ENCODE data around the gene MDP1.

Gene MDP1

DNA sequence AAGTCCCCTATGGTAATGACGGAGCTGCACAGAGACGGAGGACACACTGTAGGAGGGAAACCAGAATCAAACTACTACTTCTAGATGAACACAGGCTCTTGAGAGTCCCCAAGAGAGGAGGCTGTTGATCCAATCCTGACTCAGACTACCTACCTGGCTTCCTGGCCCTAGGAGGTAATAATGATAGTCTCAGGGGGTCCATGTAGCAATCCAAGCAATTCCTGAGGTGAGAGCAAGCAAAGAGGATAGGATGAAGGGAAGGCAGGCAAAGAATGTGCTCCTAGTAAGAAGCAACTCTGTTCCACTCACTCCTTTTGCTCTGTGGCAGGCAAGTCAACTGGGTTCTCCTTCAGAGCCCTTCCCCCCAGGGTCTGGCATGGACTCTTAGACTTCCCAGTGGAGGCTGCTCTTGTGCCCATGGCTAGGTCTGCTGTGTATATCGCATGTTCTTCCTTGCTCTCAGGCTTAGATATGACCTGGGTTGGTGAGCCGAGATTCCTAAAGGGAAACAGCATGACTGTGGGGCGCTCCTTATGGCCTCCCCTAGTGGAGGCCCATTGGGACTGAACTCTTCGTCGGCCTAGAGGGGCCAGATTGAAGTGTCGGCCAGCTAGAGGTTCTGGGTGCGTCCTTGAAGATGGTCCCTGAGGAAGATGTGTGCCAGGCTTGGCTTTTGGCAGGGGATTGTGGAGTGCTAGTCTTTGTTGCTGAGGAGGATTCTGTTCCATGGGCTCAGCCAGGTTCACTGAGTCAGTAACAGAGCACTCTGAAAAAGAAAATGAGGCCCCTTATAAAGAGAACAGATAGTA lies 24.4 kb upstream of the MDP1 start:
- no peaks in the 10 kb centered on the region for H3K27me3 Mint-ChIP-seq
- no peaks in the 10 kb centered on the region for H3K9me3 Mint-ChIP-seq
- ATAC-seq (replicated peaks) = no peak
- peaks cover 53 to 54% of the 10 kb centered on the region in 2 donors for H3K36me3 Mint-ChIP-seq
- H3K4me1 Mint-ChIP-seq = peaks cover 61 to 75% of the 10 kb centered on the region in 2 donors
- H3K27ac Mint-ChIP-seq = peak overlapping the region; percentile 71
- no peak for DNase-seq
- H3K4me3 Mint-ChIP-seq = peak overlapping the region; percentile 25 to 99

DNA sequence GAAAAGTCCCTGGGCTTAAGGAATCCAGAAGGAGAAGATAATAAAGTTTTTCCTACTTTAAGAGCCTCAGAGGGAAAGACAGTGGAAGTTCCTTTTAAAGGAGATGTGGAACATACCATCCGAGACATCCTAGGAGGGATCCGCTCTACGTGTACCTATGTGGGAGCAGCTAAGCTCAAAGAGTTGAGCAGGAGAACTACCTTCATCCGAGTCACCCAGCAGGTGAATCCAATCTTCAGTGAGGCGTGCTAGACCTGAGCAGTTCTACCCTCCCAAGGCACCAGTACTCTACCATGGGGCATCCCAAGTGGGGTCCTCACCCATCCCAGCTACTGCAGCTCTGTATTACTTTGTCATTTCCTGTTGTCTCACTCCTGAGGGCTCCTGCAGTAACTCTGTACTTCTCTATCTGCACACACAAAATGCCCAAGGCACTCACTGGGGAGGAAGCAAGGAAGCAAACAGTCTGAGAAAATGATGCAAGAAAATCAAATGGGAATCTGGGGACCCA lies 22.7 kb upstream of the MDP1 start:
- H3K4me3 Mint-ChIP-seq = no peak overlapping the region
- no peaks in the 10 kb centered on the region for H3K27me3 Mint-ChIP-seq
- no peaks in the 10 kb centered on the region for H3K9me3 Mint-ChIP-seq
- ATAC-seq (replicated peaks) (no peak), DNase-seq (no peak)
- peaks cover 53 to 63% of the 10 kb centered on the region in 2 donors for H3K36me3 Mint-ChIP-seq
- H3K4me1 Mint-ChIP-seq = peaks cover 63 to 77% of the 10 kb centered on the region in 2 donors
- H3K27ac Mint-ChIP-seq = peak overlapping the region; percentile 82

DNA sequence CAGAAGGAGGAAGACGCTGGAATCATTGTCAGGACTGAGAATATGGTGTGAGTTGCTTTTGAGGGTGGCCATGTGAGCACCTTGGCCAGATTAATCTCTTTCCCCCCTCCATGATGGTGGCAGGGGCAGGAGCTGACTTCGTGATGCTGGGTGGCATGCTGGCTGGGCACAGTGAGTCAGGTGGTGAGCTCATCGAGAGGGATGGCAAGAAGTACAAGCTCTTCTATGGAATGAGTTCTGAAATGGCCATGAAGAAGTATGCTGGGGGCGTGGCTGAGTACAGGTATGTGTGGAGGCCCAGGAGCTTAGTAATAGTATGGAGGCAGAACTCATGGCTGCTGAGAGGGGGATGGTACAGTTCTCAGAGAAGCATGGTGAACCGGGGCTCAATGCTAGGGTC lies 22.3 kb upstream of the MDP1 start:
- ATAC-seq (replicated peaks) (no peak), DNase-seq (no peak)
- H3K36me3 Mint-ChIP-seq = peaks cover 53 to 63% of the 10 kb centered on the region in 2 donors
- peaks cover 62 to 76% of the 10 kb centered on the region in 2 donors for H3K4me1 Mint-ChIP-seq
- no peaks in the 10 kb centered on the region for H3K27me3 Mint-ChIP-seq
- H3K27ac Mint-ChIP-seq = peak overlapping the region; percentile 43
- H3K9me3 Mint-ChIP-seq = no peaks in the 10 kb centered on the region
- H3K4me3 Mint-ChIP-seq = no peak overlapping the region

DNA sequence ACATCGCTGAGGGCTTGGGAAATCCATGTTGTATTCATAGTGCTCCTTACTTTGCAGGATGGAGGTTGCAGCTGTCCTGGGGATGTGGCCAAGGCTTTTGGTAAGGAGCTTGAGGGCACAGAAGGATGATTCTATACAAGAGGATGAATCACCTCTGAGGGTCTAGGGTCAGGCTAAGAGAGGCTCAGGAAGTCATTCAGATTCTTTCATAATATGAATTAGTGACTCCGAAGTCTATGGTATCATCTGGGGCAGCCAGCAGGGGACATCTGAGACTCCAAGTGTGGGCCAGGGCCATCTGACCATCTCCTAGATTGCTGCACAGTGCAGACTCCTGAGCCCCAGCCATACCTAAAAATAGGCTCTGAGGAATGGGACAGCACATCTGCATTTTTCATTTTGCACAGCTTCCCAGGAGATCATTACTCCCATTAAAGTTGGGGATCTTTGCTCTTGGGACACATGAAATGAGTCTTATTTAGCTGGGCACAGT lies 21.6 kb upstream of the MDP1 start:
- Mint-ChIP-seq H3K9me3 (no peaks in the 10 kb centered on the region), H3K27me3 (no peaks in the 10 kb centered on the region), H3K4me3 (no peak overlapping the region), H3K4me1 (peaks cover 62 to 73% of the 10 kb centered on the region in 2 donors), H3K27ac (peak overlapping the region; percentile 70), H3K36me3 (peaks cover 53 to 63% of the 10 kb centered on the region in 2 donors)
- ATAC-seq (replicated peaks) (no peak), DNase-seq (no peak)

DNA sequence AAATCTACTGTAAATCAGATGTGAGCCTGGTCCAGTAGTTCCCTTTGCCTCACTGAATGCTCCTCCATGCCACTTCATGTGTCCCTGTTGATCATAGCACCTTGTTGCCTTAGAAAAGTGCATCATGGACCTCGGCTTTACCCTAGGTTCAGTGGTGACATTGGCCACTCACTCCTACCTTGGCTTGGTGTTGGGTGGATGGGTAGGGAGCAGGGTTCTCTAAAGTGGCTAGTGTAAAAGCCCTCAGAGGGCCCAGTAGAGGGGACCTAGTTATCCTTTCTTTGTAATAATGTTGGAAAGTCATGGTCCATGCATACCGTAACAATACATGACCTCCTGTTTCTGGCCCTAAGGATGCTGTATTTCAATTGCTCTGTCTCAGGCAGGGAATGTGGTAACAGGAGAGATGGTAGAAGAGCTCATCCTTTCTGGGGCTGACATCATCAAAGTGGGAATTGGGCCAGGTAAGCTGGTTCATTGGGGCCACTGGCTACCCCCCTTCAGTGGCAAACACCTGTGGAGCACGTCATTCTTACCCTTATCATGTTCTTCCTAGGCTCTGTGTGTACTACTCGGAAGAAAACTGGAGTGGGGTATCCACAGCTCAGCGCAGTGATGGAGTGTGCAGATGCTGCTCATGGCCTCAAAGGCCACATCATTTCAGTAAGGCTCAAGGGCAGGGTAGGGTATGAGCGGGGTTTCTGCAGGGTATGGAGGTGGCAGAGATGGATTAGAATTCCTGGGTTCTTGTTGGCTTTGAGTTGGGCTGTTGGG lies 21.0 kb upstream of the MDP1 start:
- no peaks in the 10 kb centered on the region for H3K27me3 Mint-ChIP-seq

DNA sequence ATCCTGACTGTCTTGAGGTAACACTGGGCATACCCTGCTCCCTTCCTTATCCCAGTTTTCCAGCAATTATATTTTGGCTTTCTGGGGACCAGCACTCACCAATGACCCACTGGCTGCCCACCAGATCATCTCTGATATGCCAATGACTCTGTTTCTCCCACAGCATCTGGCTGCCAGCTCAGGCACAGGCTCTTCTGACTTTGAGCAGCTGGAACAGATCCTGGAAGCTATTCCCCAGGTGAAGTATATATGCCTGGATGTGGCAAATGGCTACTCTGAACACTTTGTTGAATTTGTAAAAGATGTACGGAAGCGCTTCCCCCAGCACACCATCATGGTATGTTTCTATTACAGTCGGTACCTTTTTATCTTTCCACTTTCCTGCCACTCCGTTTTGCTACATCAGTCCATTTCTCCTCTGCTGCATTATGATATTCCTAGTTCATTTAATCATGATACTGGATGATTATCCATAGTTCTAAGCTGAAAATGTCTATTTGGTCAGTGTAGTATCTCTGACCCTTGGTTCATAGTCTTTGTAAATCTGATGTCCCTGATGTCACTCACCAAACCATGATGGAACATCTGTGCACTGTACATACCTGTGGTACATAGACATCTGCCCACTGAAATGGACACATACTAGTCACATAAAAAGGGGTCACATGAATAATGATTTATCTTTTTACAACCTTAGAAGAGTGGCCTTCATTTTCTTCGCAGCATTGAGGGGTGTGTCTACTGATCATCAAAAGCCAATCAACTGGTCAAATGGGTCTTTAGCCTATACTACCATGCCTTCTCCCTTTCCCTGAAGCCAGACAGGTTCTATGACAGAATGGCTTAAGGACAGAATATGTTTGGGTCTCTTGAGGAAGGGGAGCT lies 20.2 kb upstream of the MDP1 start:
- no peak for ATAC-seq (replicated peaks)
- no peak overlapping the region for H3K4me3 Mint-ChIP-seq
- H3K27ac Mint-ChIP-seq = peak overlapping the region; percentile 74
- peaks cover 58 to 71% of the 10 kb centered on the region in 2 donors for H3K4me1 Mint-ChIP-seq
- H3K36me3 Mint-ChIP-seq = peaks cover 45 to 59% of the 10 kb centered on the region in 2 donors
- H3K27me3 Mint-ChIP-seq = no peaks in the 10 kb centered on the region
- H3K9me3 Mint-ChIP-seq = no peaks in the 10 kb centered on the region
- no peak for DNase-seq

More for the DNA sequence above, 21.0 kb upstream of the MDP1 start:
- Mint-ChIP-seq H3K36me3 (peaks cover 47 to 61% of the 10 kb centered on the region in 2 donors), H3K27ac (peak overlapping the region; percentile 70), H3K4me3 (no peak overlapping the region), H3K4me1 (peaks cover 60 to 73% of the 10 kb centered on the region in 2 donors), H3K9me3 (no peaks in the 10 kb centered on the region)
- no peak for ATAC-seq (replicated peaks)
- DNase-seq = no peak

DNA sequence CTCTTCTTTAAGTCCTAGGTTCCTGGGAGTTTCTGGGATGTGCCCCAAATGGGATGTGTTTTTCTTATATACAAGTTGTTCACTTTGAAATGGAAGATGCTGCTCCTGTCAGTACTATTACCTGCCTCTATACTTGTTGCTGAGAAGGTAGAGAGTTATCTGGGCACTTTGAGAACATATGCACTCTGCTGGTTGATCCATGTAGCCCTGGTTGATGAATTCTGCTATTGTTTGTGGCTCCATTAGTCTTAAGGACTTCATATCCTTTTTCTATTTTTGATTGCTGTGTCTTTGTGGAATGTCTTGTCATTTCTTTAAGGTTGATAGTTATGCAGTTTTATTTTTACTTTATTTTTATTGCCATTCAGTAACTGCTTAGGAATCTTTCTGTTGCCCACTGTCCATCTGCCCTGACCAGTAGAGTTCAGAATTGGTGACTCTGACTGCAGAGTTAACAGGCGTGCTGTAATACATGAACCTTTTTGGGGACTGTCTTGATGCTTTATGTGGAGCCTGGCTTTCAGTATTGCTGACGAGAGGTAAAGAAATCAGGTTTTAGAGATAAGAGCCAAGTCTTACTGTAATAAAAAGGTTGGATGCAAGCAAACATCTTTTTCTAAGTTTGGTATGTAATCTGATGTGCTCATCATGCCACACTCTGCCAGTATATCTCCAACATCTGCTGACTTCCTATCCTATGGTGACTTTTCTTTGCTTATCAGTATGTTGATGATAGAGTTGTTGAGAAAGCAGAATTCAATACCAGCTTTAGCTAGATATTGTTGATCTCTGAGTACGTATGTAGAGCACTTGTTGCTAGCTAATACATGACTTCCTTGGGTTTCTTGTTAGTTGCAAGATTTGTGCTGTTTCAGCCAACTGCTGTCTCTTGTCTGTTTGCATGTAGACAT lies 18.5 kb upstream of the MDP1 start:
- H3K27ac Mint-ChIP-seq = peak overlapping the region; percentile 33
- peaks cover 42 to 54% of the 10 kb centered on the region in 2 donors for H3K4me1 Mint-ChIP-seq
- H3K9me3 Mint-ChIP-seq = no peaks in the 10 kb centered on the region
- no peak for DNase-seq
- H3K27me3 Mint-ChIP-seq = no peaks in the 10 kb centered on the region
- H3K4me3 Mint-ChIP-seq = peak overlapping the region; percentile 21 to 28
- H3K36me3 Mint-ChIP-seq = peaks cover 35 to 45% of the 10 kb centered on the region in 2 donors
- ATAC-seq (replicated peaks) = no peak

DNA sequence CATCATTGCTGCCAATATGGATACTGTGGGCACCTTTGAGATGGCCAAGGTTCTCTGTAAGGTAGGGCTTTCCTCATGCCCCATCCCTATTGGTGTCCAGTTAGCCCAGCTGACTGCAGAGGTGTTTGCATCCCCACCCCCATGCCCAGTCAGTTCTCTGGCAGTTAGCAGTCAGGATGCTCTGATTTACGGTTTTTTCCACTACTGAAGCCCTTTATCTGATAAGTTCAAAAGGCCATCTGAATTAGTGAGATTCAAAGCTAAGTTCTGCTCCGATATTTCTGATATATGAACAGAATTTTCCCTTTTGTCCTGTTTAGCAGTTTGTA lies 17.6 kb upstream of the MDP1 start:
- no peak for ATAC-seq (replicated peaks)
- Mint-ChIP-seq H3K4me1 (peaks cover 34 to 51% of the 10 kb centered on the region in 2 donors), H3K27me3 (no peaks in the 10 kb centered on the region), H3K27ac (peak overlapping the region; percentile 93), H3K9me3 (no peaks in the 10 kb centered on the region), H3K4me3 (peak overlapping the region; percentile 91 to 93), H3K36me3 (peaks cover 29 to 40% of the 10 kb centered on the region in 2 donors)
- DNase-seq = no peak

DNA sequence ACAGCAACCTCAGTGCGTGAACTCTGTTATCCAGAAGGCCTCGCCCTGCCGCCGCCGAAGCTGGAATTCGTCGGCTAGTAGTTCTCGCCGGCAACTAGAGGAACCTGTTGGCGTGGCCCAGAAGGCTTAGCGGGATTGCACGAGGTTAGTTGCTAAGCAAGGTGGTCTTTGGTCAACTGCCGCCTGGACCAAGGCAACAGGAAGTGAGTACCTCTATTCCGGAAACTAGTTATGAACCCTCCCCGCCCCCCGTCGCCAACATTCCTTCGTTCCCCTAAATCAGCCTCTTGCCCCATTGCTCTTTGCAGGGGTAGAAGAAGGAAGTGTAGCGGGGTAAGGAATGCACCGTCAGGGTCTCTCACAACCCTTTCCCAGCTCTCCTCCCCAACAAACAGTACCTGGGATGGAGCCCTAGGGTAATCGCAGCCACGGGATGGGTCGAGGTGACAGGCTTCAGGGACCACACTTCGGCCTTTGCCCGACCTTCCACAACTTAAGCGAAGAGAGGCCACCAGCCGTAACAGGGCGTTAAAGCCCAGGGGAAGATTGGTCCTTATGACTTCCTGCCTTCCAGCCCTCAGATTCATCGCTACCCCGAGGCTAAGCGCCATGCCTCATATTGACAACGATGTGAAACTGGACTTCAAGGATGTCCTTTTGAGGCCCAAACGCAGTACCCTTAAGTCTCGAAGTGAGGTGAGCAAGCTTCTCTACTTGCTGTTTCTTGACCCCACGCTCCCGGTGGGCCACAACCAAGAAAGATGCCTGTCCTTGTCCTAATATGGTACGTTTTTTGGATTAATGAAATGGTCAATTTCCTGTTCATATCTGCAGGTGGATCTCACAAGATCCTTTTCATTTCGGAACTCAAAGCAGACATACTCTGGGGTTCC lies 17.0 kb upstream of the MDP1 start, which contains the start of gene GMPR2:
GMPR2 (plus strand) TSS at position 285 of the 893 bp plus-strand sequence; CDS start at position 610, 325 bp downstream.
- ATAC-seq (replicated peaks) (peak; percentile 67 to 69), DNase-seq (peak; percentile 23)
- no peaks in the 10 kb centered on the region for H3K27me3 Mint-ChIP-seq
- H3K9me3 Mint-ChIP-seq = no peaks in the 10 kb centered on the region
- H3K4me3 Mint-ChIP-seq = peak within 1 kb of the TSS; percentile 91 to 93
- peak within 1 kb of the TSS; percentile 93 for H3K27ac Mint-ChIP-seq
- peaks cover 23 to 34% of the 10 kb centered on the region in 2 donors for H3K36me3 Mint-ChIP-seq
- H3K4me1 Mint-ChIP-seq = peaks cover 28 to 46% of the 10 kb centered on the region in 2 donors

DNA sequence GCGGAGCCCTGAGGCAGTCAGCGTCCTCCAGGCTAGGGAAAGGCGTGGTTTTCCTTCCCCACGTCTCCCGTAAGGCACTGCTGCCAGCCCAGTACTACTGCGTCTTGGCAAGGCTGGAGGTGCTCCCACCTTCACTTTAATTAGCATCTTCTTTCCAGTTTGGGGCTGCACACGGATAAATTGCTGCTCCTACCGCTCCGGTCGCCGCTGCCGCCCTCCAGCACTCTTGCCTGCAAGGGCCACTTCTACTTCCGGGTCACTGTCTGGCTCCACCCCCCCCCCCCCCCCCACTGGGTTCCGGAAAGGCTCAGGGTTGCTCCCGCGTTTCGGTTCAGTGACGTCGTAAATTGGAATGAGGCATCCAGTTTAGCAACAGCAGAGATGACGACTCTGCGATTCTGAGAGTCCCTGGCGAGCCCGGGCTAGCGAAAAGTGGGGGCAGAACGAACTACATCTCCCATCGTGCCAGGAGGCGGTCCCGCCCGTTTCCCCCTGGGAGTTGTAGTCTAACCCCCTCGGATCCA lies 16.3 kb upstream of the MDP1 start, which contains the start of gene NEDD8:
NEDD8 (minus strand) TSS at position 247 of the 524 bp plus-strand sequence; CDS start at position 147, 100 bp downstream.
- H3K27ac Mint-ChIP-seq = peak within 1 kb of the TSS; percentile 93
- peaks cover 20 to 32% of the 10 kb centered on the region in 2 donors for H3K36me3 Mint-ChIP-seq
- DNase-seq (peak; percentile 87), ATAC-seq (replicated peaks) (peak; percentile 83 to 85)
- H3K27me3 Mint-ChIP-seq = no peaks in the 10 kb centered on the region
- H3K9me3 Mint-ChIP-seq = no peaks in the 10 kb centered on the region
- peaks cover 25 to 43% of the 10 kb centered on the region in 2 donors for H3K4me1 Mint-ChIP-seq
- peak within 1 kb of the TSS; percentile 91 to 93 for H3K4me3 Mint-ChIP-seq

DNA sequence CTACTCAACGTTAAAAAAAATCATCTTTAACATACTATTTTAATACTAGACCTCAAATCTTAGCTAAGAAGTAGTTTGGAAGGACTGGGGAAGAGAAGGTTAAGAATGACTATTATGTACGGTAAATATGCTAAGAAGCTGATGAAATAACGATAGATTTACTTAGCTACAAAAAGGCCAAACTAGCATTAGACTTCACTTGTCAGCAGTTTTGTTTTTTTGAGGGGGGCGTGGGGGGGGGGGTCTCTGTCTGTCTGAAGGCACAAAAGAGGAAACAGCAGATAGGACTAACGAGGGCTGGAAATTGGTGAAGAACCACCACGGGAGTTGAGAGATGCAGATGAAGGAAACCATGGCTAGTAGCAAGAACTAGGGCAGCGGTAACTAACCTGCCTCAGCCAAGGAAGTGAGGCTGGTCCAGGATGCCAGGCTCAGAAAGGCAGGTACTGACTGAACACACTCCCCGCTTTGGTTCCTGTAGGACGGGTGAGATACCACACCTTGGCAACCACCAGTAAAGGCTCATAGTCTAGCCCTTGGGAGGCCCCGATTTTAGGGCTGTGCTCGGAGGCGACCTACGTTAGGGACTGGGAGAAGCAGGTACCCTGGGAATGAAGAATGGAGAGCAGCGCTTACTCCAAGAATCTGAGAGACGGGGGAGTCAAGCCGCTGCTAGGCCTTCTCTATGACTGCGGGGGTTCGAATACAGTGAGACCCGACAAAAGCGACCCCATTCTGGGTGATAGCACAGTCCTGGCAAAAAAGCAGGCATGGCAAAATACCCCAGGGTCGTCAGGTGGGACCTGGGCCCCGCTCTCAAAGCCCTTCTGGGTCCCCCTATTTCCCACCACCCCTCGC lies 15.6 kb upstream of the MDP1 start:
- no peak for DNase-seq
- Mint-ChIP-seq H3K9me3 (no peaks in the 10 kb centered on the region), H3K36me3 (peaks cover 16 to 28% of the 10 kb centered on the region in 2 donors), H3K4me3 (peak overlapping the region; percentile 91 to 93), H3K4me1 (peaks cover 23 to 40% of the 10 kb centered on the region in 2 donors), H3K27ac (peak overlapping the region; percentile 93), H3K27me3 (no peaks in the 10 kb centered on the region)
- ATAC-seq (replicated peaks) = peak; percentile 30 to 36
